Fibroblast of villous mesenchyme (primary cell): ENCODE measurements around the gene KASH5. TPM values are rescaled to one million over a fixed set of nuclear protein-coding genes. Genes with fewer than 3 reads are reported as not detected.
"Not testable (repeated sequence)": the region's sequence is repeated elsewhere in the genome, so short reads cannot be mapped to it uniquely, and the experiment has no call there.

ENCODE experiments used
- DNase-seq: peaks from one replicate; pipeline ENCODE4 v3.0.0-alpha.2; 2010; ENCODE audit warnings: low read depth
- H3K4me3 ChIP-seq: 2 replicates; pipeline ENCODE4 v1.5.1; 2011; ENCODE audit warnings: low read depth, mild to moderate bottlenecking, low read length
- total RNA-seq: library from RNA; depleted of rRNA; stranded (reverse); fragments of >200 nt; gene quantifications from 2 replicates; pipeline ENCODE4 v1.2.3, GENCODE V29; 2012
- TF ChIP-seq, protein P1 (sequence below): IDR thresholded peaks from 2 replicates; pipeline ENCODE4 v1.5.1; 2012; ENCODE audit warnings: low read depth, mild to moderate bottlenecking, low read length; ENCODE audit not compliant: insufficient read depth

KASH5 gene
- total RNA-seq, 1 donor, result not detected

- TF ChIP-seq, protein P1, sequence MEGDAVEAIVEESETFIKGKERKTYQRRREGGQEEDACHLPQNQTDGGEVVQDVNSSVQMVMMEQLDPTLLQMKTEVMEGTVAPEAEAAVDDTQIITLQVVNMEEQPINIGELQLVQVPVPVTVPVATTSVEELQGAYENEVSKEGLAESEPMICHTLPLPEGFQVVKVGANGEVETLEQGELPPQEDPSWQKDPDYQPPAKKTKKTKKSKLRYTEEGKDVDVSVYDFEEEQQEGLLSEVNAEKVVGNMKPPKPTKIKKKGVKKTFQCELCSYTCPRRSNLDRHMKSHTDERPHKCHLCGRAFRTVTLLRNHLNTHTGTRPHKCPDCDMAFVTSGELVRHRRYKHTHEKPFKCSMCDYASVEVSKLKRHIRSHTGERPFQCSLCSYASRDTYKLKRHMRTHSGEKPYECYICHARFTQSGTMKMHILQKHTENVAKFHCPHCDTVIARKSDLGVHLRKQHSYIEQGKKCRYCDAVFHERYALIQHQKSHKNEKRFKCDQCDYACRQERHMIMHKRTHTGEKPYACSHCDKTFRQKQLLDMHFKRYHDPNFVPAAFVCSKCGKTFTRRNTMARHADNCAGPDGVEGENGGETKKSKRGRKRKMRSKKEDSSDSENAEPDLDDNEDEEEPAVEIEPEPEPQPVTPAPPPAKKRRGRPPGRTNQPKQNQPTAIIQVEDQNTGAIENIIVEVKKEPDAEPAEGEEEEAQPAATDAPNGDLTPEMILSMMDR, result no peak
- DNase-seq, result no peak
- no peak overlapping the region for H3K4me3 ChIP-seq
Measured at GRCh38 chr19:49371184-49371583, 16.9 kb upstream of the KASH5 start.

DNA sequence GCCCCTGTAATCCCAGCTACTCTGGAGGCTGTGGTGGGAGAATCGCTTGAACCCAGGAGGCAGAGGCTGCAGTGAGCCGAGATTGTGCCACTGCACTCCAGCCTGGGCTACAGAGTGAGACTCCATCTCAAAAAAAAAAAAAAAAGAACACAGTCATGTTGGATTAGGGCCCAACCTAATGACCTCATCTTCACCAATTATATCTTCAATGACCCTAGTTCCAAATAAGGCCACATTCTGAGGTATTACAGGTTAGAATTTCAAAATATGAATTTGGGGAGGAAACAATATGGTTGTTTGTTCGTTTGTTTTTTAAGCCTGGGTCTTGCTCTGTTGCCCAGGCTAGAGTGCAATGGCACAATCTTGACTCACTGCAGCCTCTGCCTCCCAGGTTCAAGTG lies 14.9 kb upstream of the KASH5 start:
- H3K4me3 ChIP-seq, DNase-seq: not testable (repeated sequence)

- TF ChIP-seq, protein P1, result no peak
- no peak for DNase-seq
- no peak overlapping the region for H3K4me3 ChIP-seq
Measured at GRCh38 chr19:49374665-49375434, 13.2 kb upstream of the KASH5 start.

DNA sequence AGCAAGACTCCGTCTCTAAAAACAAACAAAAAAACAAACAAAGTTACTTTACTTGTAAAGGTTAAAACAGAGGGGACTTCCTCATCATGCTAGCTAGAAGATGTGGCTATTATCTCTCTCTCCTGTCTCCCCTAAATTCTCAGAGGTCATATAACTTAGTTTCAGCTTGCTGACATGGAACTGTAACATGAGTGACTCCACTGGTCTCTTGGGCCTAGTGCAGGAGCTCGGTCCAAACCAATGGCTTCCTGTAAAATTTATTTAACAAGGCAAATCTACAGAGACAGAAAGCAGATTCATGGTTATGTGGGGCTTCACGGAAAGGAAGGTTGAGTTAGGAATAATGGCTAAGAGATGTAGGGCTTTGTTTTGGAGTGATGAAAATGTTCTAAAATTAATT lies 9.5 kb upstream of the KASH5 start:
- no peak for DNase-seq
- no peak overlapping the region for H3K4me3 ChIP-seq
- TF ChIP-seq, protein P1, result no peak

DNA sequence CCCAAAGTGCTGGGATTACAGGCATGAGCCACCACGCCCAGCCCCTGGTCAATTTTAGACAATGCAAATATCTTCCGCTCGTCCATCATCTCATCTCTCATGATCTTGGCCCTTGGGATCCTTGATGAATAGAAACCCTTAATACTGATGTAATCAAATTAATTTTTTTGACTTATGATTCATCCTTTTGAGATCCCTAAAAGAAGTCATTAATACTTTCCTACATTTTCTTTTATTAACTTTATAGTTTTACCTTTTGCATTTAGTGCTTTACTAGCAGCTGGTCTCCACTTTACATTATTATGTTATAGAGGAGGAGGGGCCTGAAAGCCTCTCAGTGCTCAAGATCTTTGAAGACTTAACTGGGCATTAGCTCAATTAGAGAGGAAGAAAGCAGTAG lies 7.7 kb upstream of the KASH5 start:
- TF ChIP-seq, protein P1, result no peak
- DNase-seq, result no peak
- H3K4me3 ChIP-seq, result no peak overlapping the region

GRCh38 chr19:49382639-49383038 lies 5.4 kb upstream of the KASH5 start:
- no peak for DNase-seq
- no peak overlapping the region for H3K4me3 ChIP-seq
- TF ChIP-seq, protein P1, result no peak

DNA sequence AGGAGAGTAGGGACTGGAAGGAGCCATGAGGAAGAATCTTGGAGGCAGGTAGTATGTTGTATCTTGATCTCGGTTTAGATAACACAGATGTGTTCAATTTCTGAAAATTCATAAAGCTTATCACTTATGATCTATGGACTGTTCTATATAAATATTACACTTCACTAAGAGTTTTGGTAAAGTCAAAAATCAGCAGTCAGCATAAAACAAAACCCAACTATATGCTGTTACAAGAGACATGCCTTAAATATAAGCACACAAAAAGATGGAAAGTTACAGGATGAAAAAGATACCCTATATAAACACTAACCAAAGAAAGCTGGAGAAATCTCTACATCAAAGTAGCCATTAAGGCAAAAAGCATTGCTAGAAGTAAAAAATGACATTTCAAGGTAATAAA lies 4.5 kb upstream of the KASH5 start:
- TF ChIP-seq, protein P1, result no peak
- H3K4me3 ChIP-seq, result no peak overlapping the region
- DNase-seq, result no peak
